ENCODE results near the gene RAB5A. TPM values are rescaled to one million over a fixed set of nuclear protein-coding genes. Genes with fewer than 3 reads are reported as not detected.
A peak's percentile ranks its signal among the peaks of the same experiment; 100 is the strongest.

RAB5A gene
- total RNA-seq, 6 donors from 2014 or later: 45.9 to 114 (median 70.8) TPM

GRCh38 chr3:19994796-19995195 lies 47.9 kb downstream of the RAB5A start:
- Histone ChIP-seq H3K27ac (no peak overlapping the region), H3K4me1 (no peaks in the 10 kb centered on the region), H3K9me3 (no peaks in the 10 kb centered on the region), H3K27me3 (no peaks in the 10 kb centered on the region), H3K36me3 (no peaks in the 10 kb centered on the region), H3K4me3 (no peak overlapping the region)
- 80 to 90% methylated on average over 2 of the region's 2 CpGs for WGBS, 2 donors
- no peak for ATAC-seq (ENCODE audit: low FRiP score in 2 of 2)
- no peak for DNase-seq
- TF ChIP-seq EP300 (IDR thresholded peaks at IDR 0.05) (no peak), POLR2AphosphoS5 (IDR thresholded peaks at IDR 0.05) (no peak), POLR2A (IDR thresholded peaks at IDR 0.05) (no peak), CTCF (IDR thresholded peaks at IDR 0.05) (no peak)

- 93 to 94% methylated on average over 4 of the region's 4 CpGs for WGBS, 2 donors
- no peak for TF ChIP-seq POLR2AphosphoS5 (IDR thresholded peaks at IDR 0.05)
- no peak for TF ChIP-seq POLR2A (IDR thresholded peaks at IDR 0.05)
- no peak for TF ChIP-seq CTCF (IDR thresholded peaks at IDR 0.05)
- TF ChIP-seq EP300 (IDR thresholded peaks at IDR 0.05): no peak
- H3K4me3 ChIP-seq: no peak overlapping the region
Measured at GRCh38 chr3:19997502-19997901, 50.6 kb downstream of the RAB5A start.

GRCh38 chr3:20001932-20002331 lies 55.0 kb downstream of the RAB5A start:
- DNase-seq (no peak), ATAC-seq (ENCODE audit: low FRiP score in 2 of 2) (no peak)
- H3K27me3 ChIP-seq: no peaks in the 10 kb centered on the region
- TF ChIP-seq POLR2A (IDR thresholded peaks at IDR 0.05) (no peak), CTCF (IDR thresholded peaks at IDR 0.05) (no peak), EP300 (IDR thresholded peaks at IDR 0.05) (no peak), POLR2AphosphoS5 (IDR thresholded peaks at IDR 0.05) (no peak)
- H3K36me3 ChIP-seq: no peaks in the 10 kb centered on the region
- no peak overlapping the region for H3K27ac ChIP-seq
- WGBS, 2 donors: 67% methylated on average over 3 of the region's 3 CpGs
- no peaks in the 10 kb centered on the region for H3K4me1 ChIP-seq
- H3K9me3 ChIP-seq: no peaks in the 10 kb centered on the region
- no peak overlapping the region for H3K4me3 ChIP-seq

More at GRCh38 chr3:19997502-19997901, 50.6 kb downstream of the RAB5A start:
- no peak for DNase-seq
- Histone ChIP-seq H3K36me3 (no peaks in the 10 kb centered on the region), H3K9me3 (no peaks in the 10 kb centered on the region), H3K4me1 (no peaks in the 10 kb centered on the region), H3K27ac (no peak overlapping the region), H3K27me3 (no peaks in the 10 kb centered on the region)
- no peak for ATAC-seq (ENCODE audit: low FRiP score in 2 of 2)

- ATAC-seq (ENCODE audit: low FRiP score in 2 of 2) (no peak), DNase-seq (peak in 1 of 2 donors; percentile 54)
- WGBS, 2 donors: 97% methylated on average over 20 of the region's 20 CpGs
- Histone ChIP-seq H3K4me1 (no peaks in the 10 kb centered on the region), H3K4me3 (no peak overlapping the region), H3K36me3 (no peaks in the 10 kb centered on the region), H3K27me3 (no peaks in the 10 kb centered on the region), H3K9me3 (no peaks in the 10 kb centered on the region), H3K27ac (no peak overlapping the region)
- TF ChIP-seq POLR2A (IDR thresholded peaks at IDR 0.05) (no peak), CTCF (IDR thresholded peaks at IDR 0.05) (no peak), POLR2AphosphoS5 (IDR thresholded peaks at IDR 0.05) (no peak), EP300 (IDR thresholded peaks at IDR 0.05) (no peak)
Measured at GRCh38 chr3:20007960-20008359, 61.1 kb downstream of the RAB5A start.

GRCh38 chr3:20008646-20009045 lies 61.7 kb downstream of the RAB5A start:
- H3K4me1 ChIP-seq: no peaks in the 10 kb centered on the region
- no peaks in the 10 kb centered on the region for H3K36me3 ChIP-seq
- no peaks in the 10 kb centered on the region for H3K9me3 ChIP-seq
- H3K4me3 ChIP-seq: no peak overlapping the region
- H3K27me3 ChIP-seq: no peaks in the 10 kb centered on the region
- no peak for ATAC-seq (ENCODE audit: low FRiP score in 2 of 2)
- 78 to 83% methylated on average over 2 of the region's 2 CpGs for WGBS, 2 donors
- DNase-seq: no peak
- TF ChIP-seq EP300 (IDR thresholded peaks at IDR 0.05) (no peak), POLR2AphosphoS5 (IDR thresholded peaks at IDR 0.05) (no peak), POLR2A (IDR thresholded peaks at IDR 0.05) (no peak), CTCF (IDR thresholded peaks at IDR 0.05) (no peak)
- no peak overlapping the region for H3K27ac ChIP-seq

All from upper lobe of left lung (tissue), 6 donors.